GM12892 (cell line): ENCODE measurements around the gene FLYWCH2.

ENCODE experiments used
- POLR2A ChIP-seq: IDR thresholded peaks from 2 replicates; pipeline ENCODE4 v1.6.1; 2011; ENCODE audit warnings: low read depth, low read length, control low read depth
- POLR2AphosphoS5 ChIP-seq: IDR thresholded peaks from 2 replicates; pipeline ENCODE4 v1.6.1; 2011; ENCODE audit warnings: low read depth, low read length, control low read depth

DNA sequence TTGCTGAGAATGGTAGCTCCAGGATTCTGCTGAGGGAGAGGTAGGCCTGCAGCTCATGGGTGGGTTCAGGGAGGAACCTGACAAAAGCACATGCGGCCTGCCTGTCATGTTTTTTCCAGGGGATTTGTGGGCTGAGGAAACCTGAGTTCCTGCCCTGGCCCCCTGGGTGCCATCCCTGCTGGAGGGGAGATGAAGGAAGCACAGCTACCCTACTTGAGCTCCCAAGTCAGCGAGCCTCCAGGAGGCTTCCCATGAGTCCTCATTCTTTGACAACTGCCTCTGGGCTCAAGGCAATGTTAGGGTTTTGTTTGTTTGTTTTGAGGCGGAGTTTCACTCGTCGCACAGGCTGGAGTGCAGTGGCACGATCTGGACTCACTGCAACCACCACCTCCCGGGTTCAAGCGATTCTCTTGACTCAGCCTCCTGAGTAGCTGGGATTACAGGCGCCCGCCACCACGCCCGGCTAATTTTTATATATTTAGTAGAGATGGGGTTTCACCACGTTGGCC, 16.6 kb downstream of the FLYWCH2 start:
- TF ChIP-seq POLR2AphosphoS5 (no peak), POLR2A (no peak)
